Body of pancreas (tissue), 4 donors: Measurements from ENCODE around the gene APCDD1.

Source experiments
- POLR2A ChIP-seq, 3 donors: fragments of 450-650 bp; IDR thresholded peaks; one replicate each; pipeline ENCODE4 v1.6.1; 2016; ENCODE audit warnings: antibody characterized with exemption in 3 of 3, mild to moderate bottlenecking in 2 of 3
- TF ChIP-seq, protein P1 (sequence below), 7 experiments: fragments of 450-650 bp in 4 of 7; fragments of 200-600 bp in 3 of 7; sonication (generic) in 3 of 7; IDR thresholded peaks; one replicate each; pipeline ENCODE4 v1.5.1; 2016 to 2019; ENCODE audit warnings: antibody characterized with exemption in 7 of 7

DNA sequence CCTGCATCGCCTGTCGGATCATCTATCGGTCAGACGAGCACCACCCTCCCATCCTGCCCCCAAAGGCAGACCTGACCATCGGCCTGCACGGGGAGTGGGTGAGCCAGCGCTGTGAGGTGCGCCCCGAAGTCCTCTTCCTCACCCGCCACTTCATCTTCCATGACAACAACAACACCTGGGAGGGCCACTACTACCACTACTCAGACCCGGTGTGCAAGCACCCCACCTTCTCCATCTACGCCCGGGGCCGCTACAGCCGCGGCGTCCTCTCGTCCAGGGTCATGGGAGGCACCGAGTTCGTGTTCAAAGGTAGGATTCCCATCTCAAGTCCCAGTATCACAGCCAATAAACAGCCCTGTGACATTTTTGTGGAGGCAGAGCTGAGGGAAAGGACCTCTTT lies 31.0 kb downstream of the APCDD1 start:
- TF ChIP-seq, protein P1, sequence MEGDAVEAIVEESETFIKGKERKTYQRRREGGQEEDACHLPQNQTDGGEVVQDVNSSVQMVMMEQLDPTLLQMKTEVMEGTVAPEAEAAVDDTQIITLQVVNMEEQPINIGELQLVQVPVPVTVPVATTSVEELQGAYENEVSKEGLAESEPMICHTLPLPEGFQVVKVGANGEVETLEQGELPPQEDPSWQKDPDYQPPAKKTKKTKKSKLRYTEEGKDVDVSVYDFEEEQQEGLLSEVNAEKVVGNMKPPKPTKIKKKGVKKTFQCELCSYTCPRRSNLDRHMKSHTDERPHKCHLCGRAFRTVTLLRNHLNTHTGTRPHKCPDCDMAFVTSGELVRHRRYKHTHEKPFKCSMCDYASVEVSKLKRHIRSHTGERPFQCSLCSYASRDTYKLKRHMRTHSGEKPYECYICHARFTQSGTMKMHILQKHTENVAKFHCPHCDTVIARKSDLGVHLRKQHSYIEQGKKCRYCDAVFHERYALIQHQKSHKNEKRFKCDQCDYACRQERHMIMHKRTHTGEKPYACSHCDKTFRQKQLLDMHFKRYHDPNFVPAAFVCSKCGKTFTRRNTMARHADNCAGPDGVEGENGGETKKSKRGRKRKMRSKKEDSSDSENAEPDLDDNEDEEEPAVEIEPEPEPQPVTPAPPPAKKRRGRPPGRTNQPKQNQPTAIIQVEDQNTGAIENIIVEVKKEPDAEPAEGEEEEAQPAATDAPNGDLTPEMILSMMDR (IDR thresholded peaks at IDR 0.05), result no peak
- TF ChIP-seq POLR2A (IDR thresholded peaks at IDR 0.05), result no peak
